GM19351 (cell line): Measurements from ENCODE around the gene CDH4.

ENCODE experiments used
- ATAC-seq: cut with Tn5 transposase; IDR thresholded peaks from one replicate; pipeline ENCODE4 v1.9.1; 2021; ENCODE audit warnings: mild to moderate bottlenecking, moderate library complexity; ENCODE audit not compliant: unreplicated experiment

The CDH4 gene

GRCh38 chr20:61636531-61637116 is 384.6 kb downstream of the CDH4 start:
- no peak for ATAC-seq

GRCh38 chr20:61638802-61639585 is 386.9 kb downstream of the CDH4 start:
- ATAC-seq, result no peak

- no peak for ATAC-seq
Observed at GRCh38 chr20:61640131-61640870, 388.2 kb downstream of the CDH4 start.

- ATAC-seq, result no peak
Observed at GRCh38 chr20:61640871-61641245, 388.8 kb downstream of the CDH4 start.

GRCh38 chr20:61643656-61644377 is 391.8 kb downstream of the CDH4 start:
- no peak for ATAC-seq

GRCh38 chr20:61644378-61645076 is 392.5 kb downstream of the CDH4 start:
- ATAC-seq, result no peak

GRCh38 chr20:61645732-61646131 is 393.7 kb downstream of the CDH4 start:
- ATAC-seq, result no peak

GRCh38 chr20:61646453-61646852 is 394.4 kb downstream of the CDH4 start:
- ATAC-seq, result no peak

- ATAC-seq, result no peak
Observed at GRCh38 chr20:61646986-61647385, 394.9 kb downstream of the CDH4 start.

GRCh38 chr20:61647702-61648101 is 395.6 kb downstream of the CDH4 start:
- no peak for ATAC-seq

- no peak for ATAC-seq
Observed at GRCh38 chr20:61649105-61649859, 397.2 kb downstream of the CDH4 start.

- ATAC-seq, result no peak
Observed at GRCh38 chr20:61649860-61650162, 397.8 kb downstream of the CDH4 start.

GRCh38 chr20:61650912-61651733 is 399.1 kb downstream of the CDH4 start:
- ATAC-seq, result no peak

- ATAC-seq, result no peak
Observed at GRCh38 chr20:61652146-61652545, 400.1 kb downstream of the CDH4 start.

GRCh38 chr20:61654726-61655125 is 402.7 kb downstream of the CDH4 start:
- no peak for ATAC-seq

- no peak for ATAC-seq
Observed at GRCh38 chr20:61655591-61655990, 403.5 kb downstream of the CDH4 start.

- no peak for ATAC-seq
Observed at GRCh38 chr20:61656198-61656597, 404.1 kb downstream of the CDH4 start.

- ATAC-seq, result no peak
Observed at GRCh38 chr20:61657721-61658377, 405.8 kb downstream of the CDH4 start.

- no peak for ATAC-seq
Observed at GRCh38 chr20:61658563-61658962, 406.5 kb downstream of the CDH4 start.
